K562 (cell line): ENCODE results near the gene LMO2. TPM values are rescaled to one million over a fixed set of nuclear protein-coding genes. Genes with fewer than 3 reads are reported as not detected.
A peak's percentile ranks its signal among the peaks of the same experiment; 100 is the strongest.

ENCODE experiments used
- ATAC-seq: fragments of 200-7000 bp; cut with Tn5 transposase; 3 replicates; pipeline ENCODE4 v1.9.1; 2020; ENCODE audit warnings: moderate library complexity
- BruUV-seq: library from RNA; stranded (reverse); fragments of 400-500 nt; replicated peaks from 2 replicates; lab custom pipeline; 2021; lab: Mats Ljungman, UMichigan
- CTCF ChIA-PET: fragments of 300-600 bp; formaldehyde crosslinking; extraction: SDS; loops from one replicate; lab custom pipeline; 2021; ENCODE audit warnings: low intra/inter-chr PET ratio; lab: Yijun Ruan, JAX
- POLR2A ChIA-PET: fragments of 300-600, 350-650 bp; sonication (Branson Sonifier 250); formaldehyde crosslinking; extraction: SDS; loops from one replicate; lab custom pipeline; 2021; ENCODE audit warnings: antibody characterized with exemption, inconsistent platforms; lab: Yijun Ruan, JAX
- DNase-seq, 4 experiments: peaks; one replicate each; pipeline versions ENCODE4 v3.0.0 to v3.0.0-alpha.2; 2011 to 2018; ENCODE audit warnings: low spot score in 3 of 4, mixed read lengths in 3 of 4; ENCODE audit errors: extremely low read depth in 1 of 4
- FAIRE-seq: peaks from 2 replicates; lab custom pipeline; 2011; peaks lifted over from hg19 to GRCh38; lab: Jason Lieb, UNC
- H2AFZ ChIP-seq: 2 replicates; pipeline ENCODE4 v1.6.0; 2011; ENCODE audit warnings: low read depth, low read length, control low read depth, inconsistent platforms
- H3K27ac ChIP-seq: fragments of 200-600 bp; 3 replicates; pipeline ENCODE4 v1.8.0; 2011; ENCODE audit warnings: low read depth, mild to moderate bottlenecking, control low read depth, inconsistent platforms, low read length, moderate library complexity, mixed read lengths; ENCODE audit errors: extremely low read depth
- H3K27me3 ChIP-seq, 2 experiments: fragments of 300-600 bp in 1 of 2; 2 replicates in 1 of 2; 3 replicates in 1 of 2; pipeline versions ENCODE4 v1.6.0 to v1.8.0; 2011; ENCODE audit warnings: inconsistent platforms in 2 of 2, low read length in 2 of 2, mild to moderate bottlenecking in 1 of 2, mixed read lengths in 1 of 2, moderate library complexity in 1 of 2; ENCODE audit not compliant: control insufficient read depth in 2 of 2, insufficient read depth in 2 of 2
- H3K36me3 ChIP-seq: fragments of 300-600 bp; 3 replicates; pipeline ENCODE4 v1.8.0; 2011; ENCODE audit warnings: mild to moderate bottlenecking, low read length, inconsistent platforms; ENCODE audit not compliant: control insufficient read depth, insufficient read depth
- H3K4me1 ChIP-seq, 2 experiments: fragments of 200-600 bp in 1 of 2; replicated peaks in 1 of 2; 2 replicates in 1 of 2; 3 replicates in 1 of 2; pipeline versions ENCODE4 v1.5.1 to v1.8.0; 2011; ENCODE audit warnings: inconsistent platforms in 2 of 2, low read length in 2 of 2, mild to moderate bottlenecking in 1 of 2, mixed read lengths in 1 of 2, moderate library complexity in 1 of 2; ENCODE audit not compliant: control insufficient read depth in 2 of 2, insufficient read depth in 2 of 2
- H3K4me2 ChIP-seq: 2 replicates; pipeline ENCODE4 v1.6.1; 2011; ENCODE audit warnings: low read length, control low read depth, inconsistent platforms, mixed read lengths; ENCODE audit not compliant: insufficient read depth
- H3K4me3 ChIP-seq: fragments of 200-600 bp; sonication (generic), shearing (Covaris generic); 2 replicates; pipeline ENCODE4 v1.5.1; 2016; ENCODE audit warnings: control low read depth, inconsistent platforms
- H3K79me2 ChIP-seq: fragments of 200-600 bp; 3 replicates; pipeline ENCODE4 v1.8.0; 2011; ENCODE audit warnings: low read length, inconsistent platforms; ENCODE audit not compliant: control insufficient read depth, insufficient read depth
- H3K9ac ChIP-seq, 2 experiments: 2 replicates each; pipeline versions ENCODE4 v1.6.0 to v1.6.1; 2011; ENCODE audit warnings: low read depth in 2 of 2, low read length in 2 of 2, control low read depth in 1 of 2, inconsistent platforms in 1 of 2, mild to moderate bottlenecking in 1 of 2, mixed read lengths in 1 of 2; ENCODE audit not compliant: insufficient read depth in 1 of 2
- H3K9me1 ChIP-seq: one replicate; pipeline ENCODE4 v1.6.0; 2011; ENCODE audit warnings: inconsistent platforms, mild to moderate bottlenecking, low read length, moderate library complexity; ENCODE audit not compliant: control insufficient read depth, insufficient read depth
- H3K9me3 ChIP-seq: replicated peaks from 2 replicates; pipeline ENCODE4 v1.5.1; 2011; ENCODE audit warnings: low read depth, low read length, inconsistent platforms; ENCODE audit not compliant: control insufficient read depth, insufficient read depth
- H4K20me1 ChIP-seq: replicated peaks from 2 replicates; pipeline ENCODE4 v1.6.1; 2011; ENCODE audit warnings: low read length, inconsistent platforms, mixed read lengths; ENCODE audit not compliant: control insufficient read depth, insufficient read depth
- ARHGAP35 ChIP-seq: fragments of 450-650 bp; IDR thresholded peaks from 2 replicates; pipeline ENCODE4 v1.6.1; 2018; ENCODE audit not compliant: partially characterized antibody
- C11orf30 ChIP-seq: fragments of 450-650 bp; IDR thresholded peaks from 2 replicates; pipeline ENCODE4 v1.6.1; 2016; ENCODE audit warnings: low read depth, mild to moderate bottlenecking
- NR4A1 ChIP-seq, 2 experiments: fragments of 250-450 bp in 1 of 2; fragments of 450-650 bp in 1 of 2; sonication (Bioruptor Pico) in 1 of 2; IDR thresholded peaks; 2 replicates each; pipeline versions ENCODE4 v1.4.0 to v1.6.1; 2016 to 2020; ENCODE audit warnings: mild to moderate bottlenecking in 2 of 2, missing compliant biosample characterization in 1 of 2, missing genetic modification characterization in 1 of 2, moderate library complexity in 1 of 2
- RBM17 ChIP-seq: fragments of 200-400 bp; formaldehyde crosslinking; IDR thresholded peaks from 2 replicates; pipeline ENCODE4 v1.6.1; 2017; ENCODE audit warnings: low read depth, mild to moderate bottlenecking, low read length, borderline replicate concordance
- SMAD4 ChIP-seq: fragments of 250-450 bp; sonication (Bioruptor Pico); conservative IDR thresholded peaks from 2 replicates; pipeline ENCODE4 v1.8.0; 2021; ENCODE audit warnings: inconsistent platforms, mild to moderate bottlenecking, moderate library complexity
- ZBTB1 ChIP-seq: sonication (generic); formaldehyde crosslinking; IDR thresholded peaks from 2 replicates; pipeline ENCODE4 v1.8.1; 2023; ENCODE audit warnings: missing genetic modification reagents, low read depth, mild to moderate bottlenecking, borderline replicate concordance
- WGBS: fragments of 100-300 bp; shearing (Covaris generic); methylation state at CpG from one replicate; pipeline ENCODE4 v1.1.6; 2016; ENCODE audit warnings: low coverage, mixed read lengths; ENCODE audit not compliant: insufficient coverage; ENCODE audit errors: missing lambda C conversion rate; 5-methylcytosine and 5-hydroxymethylcytosine counted together
- in situ Hi-C: fragments of 300-500 bp; cut with MboI; formaldehyde crosslinking; loops from 4 replicates; pipeline ENCODE4 v1.15.0; 2018; ENCODE audit warnings: inconsistent platforms, mixed read lengths
- intact Hi-C: fragments of 100-400 bp; cut with micrococcal nuclease; formaldehyde crosslinking; loops from 2 replicates; pipeline ENCODE4 v1.14.2; 2022
- polyA plus RNA-seq, 8 experiments: library from polyadenylated mRNA; depleted of rRNA in 4 of 8; stranded (reverse) in 5 of 8; unstranded in 3 of 8; fragments of >200 nt; fragmentation: Nextera tagmentation in 2 of 8; fragmentation: Illumina TruSeq in 1 of 8; extraction: Ambion mirVana in 2 of 8; extraction: Trizol in 1 of 8; gene quantifications; 2 replicates each; pipeline versions ENCODE4 v1.2.1 to v1.2.3, GENCODE V29; 2011 to 2014; ENCODE audit warnings: inconsistent platforms in 1 of 8, missing spikeins in 1 of 8
- total RNA-seq, 7 experiments: library from RNA; depleted of rRNA in 6 of 7; stranded (reverse); fragments of >200 nt in 6 of 7; fragmentation: Illumina TruSeq in 2 of 7; extraction: Trizol in 2 of 7; gene quantifications; 2 replicates each; pipeline versions ENCODE4 v1.2.1 to v1.2.3, GENCODE V29; 2011 to 2021; ENCODE audit warnings: low replicate concordance in 1 of 7
- TF ChIP-seq, protein P1 (sequence below): sonication (generic); formaldehyde crosslinking; IDR thresholded peaks from 2 replicates; pipeline ENCODE4 v1.8.0; 2022; ENCODE audit warnings: mild to moderate bottlenecking, missing genetic modification reagents, borderline replicate concordance

Gene LMO2
- total and polyA plus RNA-seq, 9 of the 15 experiments (the other 6 are each of a cell fraction or from before 2014, with no cell fraction given): 6.9 to 126 (median 91.5) TPM

DNA sequence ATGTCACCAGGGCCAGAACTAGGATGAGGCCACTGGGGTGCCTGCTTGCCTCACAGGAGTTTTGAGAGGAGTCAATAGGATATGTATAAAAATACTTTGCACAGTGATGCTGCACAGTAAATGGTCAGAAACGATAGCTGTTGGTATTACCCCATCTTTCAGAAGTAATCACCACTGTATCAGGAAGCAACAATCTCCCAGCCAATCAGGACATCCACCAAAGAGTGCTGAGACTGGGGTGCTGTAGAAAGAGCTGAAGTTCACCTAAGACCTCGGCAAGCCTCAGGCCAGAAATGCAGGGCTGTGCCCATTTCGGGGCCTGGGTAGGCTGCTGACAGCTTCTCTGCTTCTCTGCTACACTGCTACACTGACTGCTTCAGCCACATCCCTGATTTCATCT is 17.4 kb downstream of the LMO2 start:
- Histone ChIP-seq H3K9ac (peak overlapping the region in 1 of 2 experiments; percentile 66; a peak in 2 of 4 replicates), H3K4me2 (peak overlapping the region; percentile 67), H4K20me1 (no peaks in the 10 kb centered on the region), H3K9me1 (no peaks in the 10 kb centered on the region), H3K79me2 (peaks cover 94% of the 10 kb centered on the region), H3K27me3 (no peaks in the 10 kb centered on the region), H3K36me3 (peaks cover 11% of the 10 kb centered on the region; the same call in 2 of the 3 replicates), H3K27ac (peak overlapping the region; percentile 43; the same call in 2 of the 3 replicates), H2AFZ (peak overlapping the region; percentile 60), H3K4me3 (no peak overlapping the region), H3K9me3 (no peaks in the 10 kb centered on the region), H3K4me1 (peaks cover 26 to 37% of the 10 kb centered on the region in 2 experiments)
- ChIA-PET POLR2A (interaction anchor here (0.6 to 1.6 kb wide), 6 partner anchors 13 to 159 kb away, joined by 3 to 9 read pairs (median 4); no protein-coding TSS in a partner anchor), CTCF (no interaction called here)
- no TSS peak for BruUV-seq
- no peak for ATAC-seq
- no peak for FAIRE-seq
- intact Hi-C loops: no loop called here
- in situ Hi-C loops: no loop called here
- 27% methylated on average over 3 of the region's 3 CpGs for WGBS
- TF ChIP-seq, protein P1, sequence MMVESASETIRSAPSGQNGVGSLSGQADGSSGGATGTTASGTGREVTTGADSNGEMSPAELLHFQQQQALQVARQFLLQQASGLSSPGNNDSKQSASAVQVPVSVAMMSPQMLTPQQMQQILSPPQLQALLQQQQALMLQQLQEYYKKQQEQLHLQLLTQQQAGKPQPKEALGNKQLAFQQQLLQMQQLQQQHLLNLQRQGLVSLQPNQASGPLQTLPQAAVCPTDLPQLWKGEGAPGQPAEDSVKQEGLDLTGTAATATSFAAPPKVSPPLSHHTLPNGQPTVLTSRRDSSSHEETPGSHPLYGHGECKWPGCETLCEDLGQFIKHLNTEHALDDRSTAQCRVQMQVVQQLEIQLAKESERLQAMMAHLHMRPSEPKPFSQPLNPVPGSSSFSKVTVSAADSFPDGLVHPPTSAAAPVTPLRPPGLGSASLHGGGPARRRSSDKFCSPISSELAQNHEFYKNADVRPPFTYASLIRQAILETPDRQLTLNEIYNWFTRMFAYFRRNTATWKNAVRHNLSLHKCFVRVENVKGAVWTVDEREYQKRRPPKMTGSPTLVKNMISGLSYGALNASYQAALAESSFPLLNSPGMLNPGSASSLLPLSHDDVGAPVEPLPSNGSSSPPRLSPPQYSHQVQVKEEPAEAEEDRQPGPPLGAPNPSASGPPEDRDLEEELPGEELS (CRISPR knock-in tag): no peak
- TF ChIP-seq RBM17 (no peak), ZBTB1 (CRISPR knock-in tag) (no peak), SMAD4 (CRISPR knock-in tag) (0 out of 2 replicates have a peak, but pooled peaks have one; percentile 19), C11orf30 (no peak), NR4A1 (CRISPR knock-in tag; IDR thresholded peaks at IDR 0.05) (0 out of 2 replicates have a peak, but pooled peaks have one; percentile 31), NR4A1 (tag; IDR thresholded peaks at IDR 0.05) (no peak), ARHGAP35 (no peak)
- TF ChIP-seq, all 486 proteins: peak for 2
- peak in 1 of 4 experiments; percentile 35 for DNase-seq
